Keratinocyte (primary cell): ENCODE measurements around the gene ADGRG2.

Experiments
- CTCF ChIP-seq, 3 experiments: IDR thresholded peaks in 1 of 3; conservative IDR thresholded peaks in 1 of 3; optimal IDR thresholded peaks in 1 of 3; 2 replicates in 2 of 3; 3 replicates in 1 of 3; pipeline versions ENCODE3 to v1.5.1; 2011; ENCODE audit warnings: low read length in 3 of 3, mild to moderate bottlenecking in 3 of 3, moderate library complexity in 2 of 3, control low read depth in 1 of 3, inconsistent platforms in 1 of 3; ENCODE audit not compliant: insufficient read depth in 2 of 3; ENCODE audit errors: extremely low read depth in 1 of 3
- EZH2 ChIP-seq: IDR thresholded peaks from one replicate; pipeline ENCODE4 v1.6.1; 2012; ENCODE audit warnings: inconsistent platforms, mild to moderate bottlenecking, low read length, moderate library complexity

- TF ChIP-seq CTCF (optimal IDR thresholded peaks at IDR 0.05 in 1 of 3, IDR thresholded peaks at IDR 0.05 in 1 of 3, conservative IDR thresholded peaks at IDR 0.05 in 1 of 3; ENCODE audit: extremely low read depth in 1 of 3, insufficient read depth in 2 of 3, low read length in 3 of 3) (no peak), EZH2 (no peak)
Observed at GRCh38 chrX:19024366-19024765, 97.9 kb downstream of the ADGRG2 start.
